GM19328 (cell line): Measurements from ENCODE around the gene DOK1.
"Not testable (repeated sequence)": the region's sequence is repeated elsewhere in the genome, so short reads cannot be mapped to it uniquely, and the experiment has no call there.

ENCODE experiments used
- ATAC-seq: cut with Tn5 transposase; IDR thresholded peaks from one replicate; pipeline ENCODE4 v1.9.1; 2021; ENCODE audit warnings: mild to moderate bottlenecking, moderate library complexity; ENCODE audit not compliant: unreplicated experiment

DOK1 gene

DNA sequence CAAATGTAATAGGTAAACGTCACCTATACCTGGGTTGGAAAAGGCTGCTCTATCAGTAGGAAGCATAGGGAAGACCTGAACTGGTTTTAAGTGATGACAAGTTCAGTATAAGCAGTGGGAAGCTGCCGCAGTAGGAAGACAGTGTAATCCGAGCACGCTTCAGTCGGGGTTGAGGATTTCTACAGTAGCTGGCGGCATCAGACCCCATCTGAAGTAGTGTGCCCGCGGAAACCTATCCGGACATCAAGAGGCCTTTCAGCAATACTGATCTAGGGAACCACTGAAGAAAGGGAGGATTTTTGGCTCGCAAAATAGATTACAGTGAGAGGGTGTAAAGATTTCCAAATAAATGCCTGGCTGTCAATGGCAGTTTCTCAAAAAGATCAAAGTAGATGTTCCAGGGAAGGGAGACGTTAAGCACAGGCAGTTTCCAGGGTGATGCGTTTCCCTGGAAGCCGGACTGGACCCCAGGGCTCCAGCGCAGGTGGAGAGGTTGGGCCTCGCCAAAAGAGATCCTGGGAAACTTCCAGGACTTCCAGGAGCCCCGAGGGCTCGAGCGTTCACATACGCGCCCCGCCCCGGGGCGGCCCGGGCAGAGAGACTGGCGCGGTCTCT is 6.1 kb upstream of the DOK1 start:
- no peak for ATAC-seq

DNA sequence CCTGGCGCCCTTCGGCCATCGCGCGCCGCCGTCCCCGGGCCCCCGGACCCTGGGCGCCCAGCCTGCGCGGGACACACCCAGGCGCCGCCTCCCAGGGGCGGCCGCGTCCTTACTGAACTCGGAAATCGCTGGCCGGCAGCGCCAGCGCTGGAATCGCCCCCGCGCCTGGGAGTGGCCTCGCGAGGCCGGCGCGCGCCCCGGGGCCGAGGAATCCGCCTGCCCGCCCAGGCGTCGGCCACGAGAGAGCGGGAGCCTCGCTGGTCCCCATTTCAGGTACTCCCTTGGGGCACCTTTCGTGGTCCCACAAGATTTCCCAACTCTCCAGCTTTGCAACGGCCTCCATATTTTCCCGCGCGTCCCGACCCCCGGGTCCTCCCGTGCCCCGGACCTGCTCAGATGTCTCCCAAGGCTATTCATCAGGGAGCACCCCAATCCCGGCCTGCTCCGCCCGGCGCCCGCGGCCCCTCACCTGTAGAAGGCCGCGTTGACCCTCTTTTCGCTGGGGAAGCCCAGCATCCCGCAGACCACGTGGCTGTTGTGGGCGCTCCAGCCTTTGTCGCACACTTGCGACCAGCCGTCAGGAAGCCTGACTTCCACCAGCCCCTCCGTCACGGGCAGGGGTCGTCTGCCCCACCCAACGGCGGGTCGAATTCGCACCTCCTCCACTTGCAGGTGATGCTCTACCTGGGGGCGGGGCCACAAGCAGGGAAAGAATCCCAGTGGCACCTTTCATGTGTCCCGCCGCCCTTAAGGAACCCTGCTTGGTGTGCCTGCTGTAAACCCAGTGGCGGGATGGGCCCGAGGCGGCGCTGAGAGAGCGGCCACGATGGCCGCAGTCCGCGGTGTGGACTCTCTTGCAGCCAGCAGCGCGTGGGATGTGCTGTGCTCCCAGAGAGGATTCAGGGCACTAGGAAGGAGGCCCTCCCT is 5.4 kb upstream of the DOK1 start:
- ATAC-seq, result no peak

- no peak for ATAC-seq
These were observed 4.3 kb upstream of the DOK1 start for GRCh38 chr2:74550231-74550630.

- ATAC-seq, result no peak
These were observed 3.0 kb upstream of the DOK1 start for GRCh38 chr2:74551530-74551929.

DNA sequence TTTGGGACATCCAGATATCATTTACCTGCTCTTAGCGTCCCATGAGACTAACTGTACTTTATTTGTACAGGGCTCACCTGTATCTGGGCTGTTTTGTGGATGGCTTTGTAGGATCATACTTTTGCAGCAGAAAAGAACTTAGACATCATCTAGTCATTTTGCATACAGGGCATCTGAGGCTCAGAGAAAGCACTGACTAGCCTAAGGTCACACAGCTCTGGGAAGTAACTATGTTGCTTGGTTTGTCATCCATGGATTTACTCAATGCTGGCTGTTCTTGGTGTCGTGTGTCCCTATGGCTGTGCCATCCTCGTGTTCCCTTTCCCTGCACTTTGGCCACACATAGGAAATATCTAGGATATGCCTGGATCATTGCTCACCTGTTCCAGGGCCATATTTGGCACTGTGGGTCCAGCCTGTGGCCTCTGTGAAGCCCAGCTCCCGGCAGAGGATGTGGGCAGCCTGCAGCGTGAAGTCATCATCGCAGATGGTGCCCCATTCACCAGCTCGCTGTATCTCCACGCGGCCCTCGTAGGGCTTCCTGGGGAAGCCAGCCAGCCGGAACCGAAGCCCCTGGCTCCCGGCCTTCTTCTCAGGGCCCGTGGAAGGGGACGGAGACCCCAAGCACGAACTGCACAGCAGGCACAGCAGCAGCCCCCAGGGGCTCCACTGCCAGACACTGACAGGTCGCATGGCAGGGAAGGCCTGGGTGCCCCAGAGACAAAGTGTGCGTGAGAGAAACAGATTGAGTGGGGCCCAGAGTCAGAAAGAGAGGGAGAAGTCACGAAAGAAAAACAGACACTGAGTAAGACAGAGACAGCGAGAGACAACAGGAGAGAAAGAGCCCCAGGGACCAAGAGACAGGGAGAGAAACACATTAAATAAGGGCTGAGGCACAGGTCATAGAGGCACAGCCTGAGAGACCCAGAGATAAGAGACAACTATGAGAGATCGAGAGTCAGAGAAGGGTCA is 2.3 kb upstream of the DOK1 start:
- no peak for ATAC-seq

DNA sequence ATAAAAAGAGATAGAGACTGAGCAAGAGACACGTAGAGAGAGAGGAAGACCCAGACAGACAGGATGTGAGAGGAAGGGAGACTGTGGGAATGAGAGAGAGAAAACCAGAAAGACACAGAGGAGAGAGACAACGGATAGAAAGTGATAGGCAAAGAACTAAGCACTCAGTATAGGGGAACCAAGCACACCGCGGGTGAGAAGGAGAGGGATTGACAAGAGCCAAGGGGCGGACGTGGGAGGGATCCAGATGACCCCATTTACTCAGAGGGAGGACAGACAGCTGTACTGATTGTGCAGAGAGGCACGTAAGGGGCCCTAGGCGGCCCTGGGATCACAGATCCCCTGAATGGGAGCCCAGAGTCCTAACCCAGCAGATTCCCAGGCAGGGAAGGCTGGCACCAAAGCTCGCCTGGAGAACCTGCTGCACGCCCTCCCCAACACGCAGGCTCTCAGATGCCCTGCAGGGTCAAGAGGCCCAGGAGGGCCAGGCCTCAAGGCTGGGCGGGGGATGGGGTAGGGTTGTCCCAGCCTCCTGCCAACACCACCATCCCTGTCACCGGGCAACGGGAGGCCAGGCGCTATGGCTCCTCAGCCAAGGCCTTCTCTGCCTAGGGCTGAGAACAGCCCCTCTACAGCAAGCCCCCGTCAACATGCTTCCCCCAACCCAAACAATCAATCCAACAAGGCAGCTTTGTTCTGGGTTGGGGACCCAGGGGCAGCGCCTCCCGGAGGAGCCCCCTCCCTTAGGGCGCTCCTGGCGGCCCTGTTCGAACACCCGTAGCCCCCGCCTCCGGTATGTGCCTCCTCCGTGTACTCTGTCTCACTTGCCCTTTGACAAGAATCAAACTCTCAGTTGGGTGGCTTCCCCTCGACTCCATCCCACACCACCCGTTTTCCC is 1.4 kb upstream of the DOK1 start:
- no peak for ATAC-seq

DNA sequence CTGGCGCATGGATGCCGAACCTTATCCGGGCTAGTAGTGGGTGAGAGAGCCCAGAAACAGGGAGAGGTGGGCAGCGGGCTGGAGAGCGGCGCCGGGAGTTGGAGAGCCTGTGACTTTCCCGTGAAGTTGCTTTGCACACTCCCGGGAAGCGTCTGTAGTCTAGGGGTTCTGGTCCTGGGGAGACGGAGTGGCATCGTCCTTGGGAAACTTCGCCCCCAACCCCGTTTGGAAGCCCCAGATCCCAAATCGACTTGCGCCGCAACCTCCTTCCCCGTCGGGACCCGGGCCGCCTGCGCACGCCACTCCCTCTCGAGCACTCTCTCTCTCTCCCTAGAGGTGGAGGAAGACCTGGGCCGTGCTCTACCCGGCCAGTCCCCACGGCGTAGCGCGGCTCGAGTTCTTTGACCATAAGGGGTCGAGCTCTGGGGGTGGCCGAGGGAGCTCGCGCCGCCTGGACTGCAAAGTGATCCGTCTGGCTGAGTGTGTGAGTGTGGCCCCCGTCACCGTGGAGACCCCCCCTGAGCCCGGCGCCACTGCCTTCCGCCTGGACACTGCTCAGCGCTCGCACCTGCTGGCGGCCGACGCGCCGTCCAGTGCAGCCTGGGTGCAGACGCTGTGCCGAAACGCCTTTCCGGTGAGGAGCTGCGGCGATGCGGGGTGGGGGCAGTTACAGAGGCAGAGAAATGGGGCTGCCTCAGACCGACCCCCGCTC is 456 bp downstream of the DOK1 start:
- peak; percentile 35 for ATAC-seq

DNA sequence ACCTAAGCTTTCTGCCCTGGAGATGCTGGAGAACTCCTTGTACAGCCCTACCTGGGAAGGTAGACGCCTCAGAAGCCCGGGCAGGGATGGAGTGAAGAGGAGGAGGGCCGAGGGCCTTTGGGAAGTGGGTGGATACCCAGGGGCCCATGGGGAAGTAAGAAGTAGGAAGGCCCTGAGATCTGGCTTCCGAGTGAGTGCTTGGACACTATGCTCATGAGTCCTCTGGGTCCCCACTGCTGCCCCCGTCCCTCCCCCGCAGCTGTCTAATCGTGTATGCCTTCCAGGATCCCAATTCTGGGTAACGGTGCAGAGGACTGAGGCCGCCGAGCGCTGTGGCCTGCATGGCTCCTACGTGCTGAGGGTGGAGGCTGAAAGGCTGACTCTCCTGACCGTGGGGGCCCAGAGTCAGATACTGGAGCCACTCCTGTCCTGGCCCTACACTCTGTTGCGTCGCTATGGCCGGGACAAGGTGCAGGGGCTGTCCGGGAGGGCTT is 1.1 kb downstream of the DOK1 start:
- no peak for ATAC-seq

DNA sequence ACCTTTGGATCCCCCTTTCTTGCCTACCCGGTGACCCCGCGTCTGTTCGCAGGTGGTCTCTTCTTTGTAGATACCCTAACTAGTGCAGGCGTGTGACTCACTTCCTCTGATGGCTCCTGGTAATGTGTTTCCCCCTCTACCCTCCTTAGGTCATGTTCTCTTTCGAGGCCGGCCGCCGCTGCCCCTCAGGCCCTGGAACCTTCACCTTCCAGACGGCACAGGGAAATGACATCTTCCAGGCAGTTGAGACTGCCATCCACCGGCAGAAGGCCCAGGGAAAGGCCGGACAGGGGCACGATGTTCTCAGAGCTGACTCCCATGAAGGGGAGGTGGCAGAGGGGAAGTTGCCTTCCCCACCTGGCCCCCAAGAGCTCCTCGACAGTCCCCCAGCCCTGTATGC is 1.6 kb downstream of the DOK1 start:
- ATAC-seq, result no peak

GRCh38 chr2:74556831-74557370 is 2.4 kb downstream of the DOK1 start:
- no peak for ATAC-seq

- no peak for ATAC-seq
These were observed 4.0 kb downstream of the DOK1 start for GRCh38 chr2:74558284-74559230.

GRCh38 chr2:74559912-74560311 is 5.4 kb downstream of the DOK1 start:
- no peak for ATAC-seq

DNA sequence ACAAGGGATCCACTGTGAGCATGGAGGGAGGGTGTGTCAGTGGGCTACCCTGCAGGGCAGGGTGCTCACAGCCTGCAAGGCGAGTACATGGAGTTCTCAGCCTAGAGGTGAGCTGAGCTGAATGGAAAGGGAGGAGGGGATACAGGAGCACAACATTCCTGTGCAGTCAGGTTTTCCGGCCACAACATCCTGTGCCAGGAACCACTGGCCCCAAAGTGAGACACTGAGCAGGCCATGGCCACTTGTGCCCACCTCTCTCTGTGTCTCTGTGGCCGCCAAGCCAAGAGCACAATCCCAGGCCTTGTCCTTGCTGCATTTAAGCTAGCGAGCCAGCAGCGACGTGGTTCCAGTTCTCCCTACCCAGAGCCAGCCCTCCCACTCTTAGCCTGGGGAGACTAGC is 6.1 kb downstream of the DOK1 start:
- ATAC-seq, result no peak

DNA sequence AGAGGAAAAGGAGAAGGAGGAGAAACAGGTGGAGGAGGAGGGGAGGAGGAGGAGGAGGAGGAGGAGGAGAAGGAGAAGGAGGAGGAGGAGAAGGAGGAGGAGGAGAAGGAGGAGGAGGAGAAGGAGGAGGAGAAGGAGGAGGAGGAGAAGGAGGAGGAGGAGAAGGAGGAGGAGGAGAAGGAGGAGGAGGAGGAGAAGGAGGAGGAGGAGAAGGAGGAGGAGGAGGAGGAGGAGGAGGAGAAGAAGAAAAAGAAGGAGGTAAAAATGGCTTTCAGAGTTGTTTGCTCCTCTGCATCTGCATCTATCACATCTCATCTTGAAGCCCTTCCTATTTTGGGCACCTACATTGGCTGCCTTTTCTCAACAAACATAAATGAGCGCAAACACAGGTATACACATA is 6.5 kb downstream of the DOK1 start:
- ATAC-seq, result not testable (repeated sequence)

DNA sequence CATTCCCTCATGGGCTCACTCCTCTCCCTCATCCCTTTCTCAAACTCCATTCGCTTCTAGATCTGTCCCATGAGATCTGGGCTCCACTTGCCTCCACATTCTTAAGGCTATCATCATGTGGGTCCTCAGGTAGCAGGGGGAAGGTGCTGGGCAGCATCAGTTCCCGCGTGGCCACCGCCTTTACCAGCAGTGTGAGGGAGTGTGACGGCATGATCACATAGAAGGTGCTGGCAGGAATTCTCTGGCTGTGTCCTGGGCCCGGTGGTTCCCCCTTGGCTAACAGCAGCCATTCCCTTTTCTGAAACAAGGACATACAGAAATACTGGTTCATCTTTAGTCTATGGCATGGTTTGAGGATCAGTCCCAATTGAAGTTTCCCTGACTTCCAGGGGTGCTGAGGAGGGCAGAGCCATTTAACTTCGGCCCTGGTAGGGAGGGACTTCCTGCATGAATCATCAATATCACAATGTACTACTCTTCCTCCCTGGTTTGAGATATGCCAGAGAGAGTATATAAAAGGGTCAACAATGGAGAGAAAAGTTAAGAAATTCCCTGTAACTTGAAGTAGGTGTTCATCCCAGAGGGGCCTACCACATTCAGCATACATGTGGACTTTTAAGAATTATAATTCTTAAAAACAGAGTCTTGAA is 7.7 kb downstream of the DOK1 start:
- ATAC-seq, result no peak

DNA sequence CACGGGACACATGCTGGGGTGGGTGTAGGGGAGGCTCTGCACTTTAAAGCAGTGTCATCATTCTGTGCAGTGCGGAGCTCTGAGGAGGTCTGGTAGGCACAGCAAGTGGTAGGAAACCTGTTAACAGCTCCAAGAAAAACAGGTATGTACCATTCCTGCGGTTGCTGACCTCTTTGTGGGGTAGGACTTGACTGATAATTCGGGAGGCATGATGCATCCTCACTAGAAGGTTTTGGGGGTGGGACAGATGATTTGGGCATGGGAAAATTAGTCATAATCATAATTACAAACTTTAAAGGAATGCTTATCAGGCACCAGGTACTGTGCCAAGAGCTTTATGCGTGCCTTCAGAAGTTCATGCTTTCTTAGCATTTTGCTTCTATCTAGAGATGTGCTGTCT is 9.7 kb downstream of the DOK1 start:
- no peak for ATAC-seq

DNA sequence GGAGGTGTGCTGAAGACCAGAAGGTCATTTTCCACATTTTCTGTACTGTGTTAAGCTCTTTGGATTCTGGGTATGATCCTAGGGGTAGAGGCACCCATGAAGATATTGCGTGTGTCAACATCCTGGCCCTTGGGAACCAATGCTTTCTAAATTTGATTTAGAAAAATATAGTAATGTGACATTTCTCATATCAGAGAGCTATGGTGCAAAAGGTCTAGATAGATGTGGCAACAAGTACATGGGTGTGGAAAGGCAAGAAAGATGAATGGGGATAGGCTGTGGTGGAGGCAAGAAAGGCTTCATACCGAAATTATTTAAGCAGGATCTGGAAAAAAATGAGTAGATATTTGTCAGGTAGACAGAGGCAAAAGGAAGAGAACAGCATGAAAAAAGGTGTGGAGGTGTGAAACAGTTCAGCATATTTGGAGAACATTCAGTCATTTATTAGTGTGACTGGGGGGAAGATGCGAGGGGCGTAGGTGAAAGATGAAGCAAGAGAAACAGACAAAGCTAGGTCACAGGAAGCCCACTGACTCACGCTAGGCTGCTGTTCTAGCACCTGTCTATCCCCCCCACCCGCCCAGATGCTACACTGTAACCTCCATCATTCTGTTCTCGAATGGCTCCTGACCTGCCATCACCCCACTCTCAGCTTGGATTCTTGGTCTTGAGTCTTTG is 11.7 kb downstream of the DOK1 start:
- ATAC-seq, result no peak
